IPS DF 4.7 (cell line): Measurements from ENCODE around the gene ADIPOR2.

Experiments used
- DNase-seq: peaks from one replicate; pipeline ENCODE4 v3.0.0-alpha.2; 2013; ENCODE audit warnings: low spot score; ENCODE audit errors: extremely low read depth

The ADIPOR2 gene, protein sequence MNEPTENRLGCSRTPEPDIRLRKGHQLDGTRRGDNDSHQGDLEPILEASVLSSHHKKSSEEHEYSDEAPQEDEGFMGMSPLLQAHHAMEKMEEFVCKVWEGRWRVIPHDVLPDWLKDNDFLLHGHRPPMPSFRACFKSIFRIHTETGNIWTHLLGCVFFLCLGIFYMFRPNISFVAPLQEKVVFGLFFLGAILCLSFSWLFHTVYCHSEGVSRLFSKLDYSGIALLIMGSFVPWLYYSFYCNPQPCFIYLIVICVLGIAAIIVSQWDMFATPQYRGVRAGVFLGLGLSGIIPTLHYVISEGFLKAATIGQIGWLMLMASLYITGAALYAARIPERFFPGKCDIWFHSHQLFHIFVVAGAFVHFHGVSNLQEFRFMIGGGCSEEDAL

DNA sequence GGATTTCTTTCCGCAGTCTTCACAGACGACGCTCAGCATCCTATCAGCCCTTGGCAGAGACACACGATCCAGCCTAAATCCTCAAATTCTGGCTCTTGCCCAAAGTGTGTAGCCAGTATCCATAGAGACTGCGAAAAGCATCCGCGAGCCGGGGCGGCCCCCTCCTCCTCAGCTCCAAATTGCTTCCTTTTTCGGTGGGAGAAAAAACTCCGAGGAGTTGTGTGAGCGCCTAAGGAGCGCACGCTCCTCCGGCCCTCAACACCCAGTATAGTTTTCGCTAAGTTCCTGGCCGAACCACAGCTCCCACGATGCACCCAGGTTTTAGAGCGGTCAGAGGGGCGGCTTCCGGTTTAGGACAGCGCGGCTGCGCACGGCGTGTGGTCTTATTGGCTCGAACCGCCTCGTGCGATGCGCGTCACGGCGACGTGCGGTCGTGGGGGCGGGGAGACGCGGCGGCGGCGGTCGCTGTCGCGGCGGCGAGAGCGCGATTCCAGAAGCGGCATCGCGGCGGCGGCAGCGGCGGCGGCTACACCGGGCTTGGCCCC, at the start of gene ADIPOR2:
TSS of gene ADIPOR2 (plus strand) at position 493 of the 545 bp plus-strand sequence. CDS start 63,274 bp downstream, outside the sequence.
- DNase-seq, result peak; percentile 91

DNA sequence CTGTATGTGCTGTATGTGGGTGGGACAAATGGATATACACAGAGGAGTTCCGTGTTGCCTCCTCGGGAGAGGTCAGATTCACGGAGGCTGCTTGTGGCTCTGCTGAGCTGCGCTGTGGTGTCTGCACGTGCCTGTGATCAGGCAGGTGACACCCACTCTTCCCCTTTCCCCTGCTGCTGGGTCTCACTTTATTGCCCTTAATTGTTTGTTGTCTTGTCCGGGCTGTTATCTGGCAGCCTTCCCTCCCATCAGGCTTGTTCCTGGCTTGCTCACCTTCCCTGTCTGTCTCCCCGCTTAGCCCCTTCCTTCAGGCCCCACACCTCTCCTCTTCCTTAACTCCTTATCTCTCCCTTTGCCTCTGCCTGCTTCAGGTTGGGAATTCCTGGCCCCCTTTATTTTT, 48.4 kb upstream of the ADIPOR2 start:
- no peak for DNase-seq

DNA sequence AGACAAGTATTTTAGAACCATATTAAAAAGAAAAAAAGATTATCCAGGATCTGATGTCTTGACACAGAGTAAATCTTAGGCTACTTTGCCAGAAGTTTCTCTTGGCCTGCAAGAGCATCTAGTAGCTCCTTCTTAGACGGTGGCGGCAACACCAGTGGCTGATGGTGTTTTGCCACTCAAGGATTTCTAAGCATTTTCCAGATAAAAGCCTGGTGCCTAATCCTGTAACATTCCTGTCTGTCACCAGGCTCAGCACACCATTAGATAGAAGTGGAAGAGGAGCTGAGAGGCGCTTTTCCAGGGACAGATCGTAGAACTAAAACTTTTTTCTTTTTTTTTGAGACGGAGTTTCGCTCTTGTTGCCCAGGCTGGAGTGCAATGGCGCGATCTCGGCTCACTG, 47.8 kb upstream of the ADIPOR2 start:
- DNase-seq, result no peak

DNA sequence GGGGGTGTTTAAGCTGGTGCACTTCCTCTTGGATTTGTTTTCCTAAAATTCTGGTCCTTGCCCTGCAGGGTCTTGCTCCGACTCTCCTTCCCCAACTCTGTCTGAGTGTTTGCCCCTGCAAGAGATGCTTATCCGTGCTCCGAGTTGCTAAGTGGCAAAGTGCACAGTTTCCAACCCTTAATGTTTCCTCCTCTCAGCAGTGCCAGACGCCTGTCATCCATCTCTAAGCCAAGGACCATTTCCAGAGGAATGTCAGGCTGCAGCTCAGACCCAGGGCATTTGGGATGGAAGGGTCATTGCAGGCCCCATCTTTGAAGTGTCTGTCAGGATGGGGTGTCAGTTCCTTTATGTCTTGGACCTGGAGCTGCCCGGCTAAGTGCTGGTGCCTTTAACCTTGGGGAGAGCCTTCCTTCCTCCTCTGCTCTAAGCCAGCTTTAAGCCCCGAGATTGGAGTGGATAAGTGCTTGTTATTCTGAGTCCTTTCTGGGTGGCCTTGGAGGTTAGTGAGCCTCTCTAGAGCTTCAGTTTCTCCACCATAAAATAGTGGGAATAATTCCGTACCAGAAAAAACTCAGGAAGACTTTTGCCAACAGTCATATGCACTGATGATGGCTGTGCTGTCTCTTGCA, 46.9 kb upstream of the ADIPOR2 start:
- DNase-seq, result no peak

DNA sequence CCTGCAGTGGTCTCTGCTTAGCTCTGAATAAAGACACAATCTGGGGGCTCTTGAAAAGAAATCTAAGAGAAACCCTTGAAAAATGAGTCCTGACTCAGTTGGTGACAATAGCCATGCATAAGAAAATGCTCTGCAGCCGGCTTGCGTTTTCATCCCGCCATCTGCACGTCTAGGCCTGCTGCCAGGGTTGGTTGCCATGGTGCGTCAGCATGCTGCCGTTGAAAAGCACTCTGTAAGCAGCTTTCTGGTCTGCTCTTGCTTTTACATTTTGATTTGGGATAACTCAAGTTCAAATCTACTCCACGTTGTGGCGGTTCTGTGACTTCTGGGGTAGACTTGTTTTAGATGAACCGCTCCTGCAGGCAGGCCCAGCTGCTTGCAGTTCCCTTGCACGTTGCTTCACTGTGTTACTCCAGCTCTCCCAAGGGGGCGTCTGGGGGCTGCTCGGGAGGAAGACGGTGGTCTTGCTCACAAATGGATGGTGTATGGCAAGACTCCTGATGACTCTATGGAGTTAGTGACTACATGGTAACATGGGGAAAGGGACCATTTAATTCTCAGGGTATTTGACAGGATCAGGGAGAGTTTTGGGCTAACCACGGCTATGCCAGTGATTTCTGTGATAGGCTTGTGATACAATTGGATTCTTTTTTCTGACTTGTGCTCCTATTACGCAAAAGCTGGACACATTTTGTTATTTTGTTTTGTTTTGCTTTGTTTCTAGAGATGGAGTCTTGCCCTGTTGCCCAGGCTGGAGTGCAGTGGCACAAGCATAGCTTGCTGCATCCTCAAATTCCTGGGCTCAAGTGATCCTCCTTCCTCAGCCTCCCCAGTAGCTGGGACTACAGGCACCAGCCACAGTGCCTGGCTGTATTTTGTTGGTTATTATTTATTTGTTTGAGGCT, 46.1 kb upstream of the ADIPOR2 start:
- no peak for DNase-seq

DNA sequence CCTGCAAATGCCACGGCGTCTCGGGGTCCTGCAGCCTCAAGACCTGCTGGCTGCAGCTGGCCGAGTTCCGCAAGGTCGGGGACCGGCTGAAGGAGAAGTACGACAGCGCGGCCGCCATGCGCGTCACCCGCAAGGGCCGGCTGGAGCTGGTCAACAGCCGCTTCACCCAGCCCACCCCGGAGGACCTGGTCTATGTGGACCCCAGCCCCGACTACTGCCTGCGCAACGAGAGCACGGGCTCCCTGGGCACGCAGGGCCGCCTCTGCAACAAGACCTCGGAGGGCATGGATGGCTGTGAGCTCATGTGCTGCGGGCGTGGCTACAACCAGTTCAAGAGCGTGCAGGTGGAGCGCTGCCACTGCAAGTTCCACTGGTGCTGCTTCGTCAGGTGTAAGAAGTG, 45.1 kb upstream of the ADIPOR2 start:
- DNase-seq, result no peak

DNA sequence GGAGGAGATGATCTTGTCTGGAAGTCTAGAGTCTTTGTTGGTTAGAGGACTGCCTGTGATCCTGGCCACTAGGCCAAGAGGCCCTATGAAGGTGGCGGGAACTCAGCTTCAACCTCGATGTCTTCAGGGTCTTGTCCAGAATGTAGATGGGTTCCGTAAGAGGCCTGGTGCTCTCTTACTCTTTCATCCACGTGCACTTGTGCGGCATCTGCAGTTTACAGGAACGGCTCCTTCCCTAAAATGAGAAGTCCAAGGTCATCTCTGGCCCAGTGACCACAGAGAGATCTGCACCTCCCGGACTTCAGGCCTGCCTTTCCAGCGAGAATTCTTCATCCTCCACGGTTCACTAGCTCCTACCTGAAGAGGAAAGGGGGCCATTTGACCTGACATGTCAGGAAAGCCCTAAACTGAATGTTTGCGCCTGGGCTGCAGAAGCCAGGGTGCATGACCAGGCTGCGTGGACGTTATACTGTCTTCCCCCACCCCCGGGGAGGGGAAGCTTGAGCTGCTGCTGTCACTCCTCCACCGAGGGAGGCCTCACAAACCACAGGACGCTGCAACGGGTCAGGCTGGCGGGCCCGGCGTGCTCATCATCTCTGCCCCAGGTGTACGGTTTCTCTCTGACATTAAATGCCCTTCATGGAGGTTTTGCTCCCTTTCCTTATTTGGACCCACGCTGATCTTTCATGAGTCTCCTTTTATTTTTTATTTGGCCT, 44.1 kb upstream of the ADIPOR2 start:
- no peak for DNase-seq

DNA sequence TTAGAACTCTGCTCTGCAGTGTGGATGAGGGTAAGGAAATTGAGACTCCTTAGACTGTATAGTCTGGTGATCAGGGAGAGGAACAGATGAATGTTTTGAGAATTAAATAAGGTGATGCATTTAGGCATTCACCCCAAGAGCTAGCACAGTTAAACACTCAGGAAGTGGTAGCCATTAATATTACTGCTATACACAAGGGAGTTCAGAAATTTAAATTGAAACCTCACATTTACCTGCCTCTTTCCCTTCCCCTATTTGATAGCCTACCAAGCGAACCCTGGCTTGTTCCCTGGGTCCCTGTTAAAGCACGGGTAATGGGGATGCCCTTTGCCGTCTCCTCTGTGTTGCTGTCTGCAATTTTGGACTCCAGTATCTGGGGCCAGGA, 43.6 kb upstream of the ADIPOR2 start:
- no peak for DNase-seq

DNA sequence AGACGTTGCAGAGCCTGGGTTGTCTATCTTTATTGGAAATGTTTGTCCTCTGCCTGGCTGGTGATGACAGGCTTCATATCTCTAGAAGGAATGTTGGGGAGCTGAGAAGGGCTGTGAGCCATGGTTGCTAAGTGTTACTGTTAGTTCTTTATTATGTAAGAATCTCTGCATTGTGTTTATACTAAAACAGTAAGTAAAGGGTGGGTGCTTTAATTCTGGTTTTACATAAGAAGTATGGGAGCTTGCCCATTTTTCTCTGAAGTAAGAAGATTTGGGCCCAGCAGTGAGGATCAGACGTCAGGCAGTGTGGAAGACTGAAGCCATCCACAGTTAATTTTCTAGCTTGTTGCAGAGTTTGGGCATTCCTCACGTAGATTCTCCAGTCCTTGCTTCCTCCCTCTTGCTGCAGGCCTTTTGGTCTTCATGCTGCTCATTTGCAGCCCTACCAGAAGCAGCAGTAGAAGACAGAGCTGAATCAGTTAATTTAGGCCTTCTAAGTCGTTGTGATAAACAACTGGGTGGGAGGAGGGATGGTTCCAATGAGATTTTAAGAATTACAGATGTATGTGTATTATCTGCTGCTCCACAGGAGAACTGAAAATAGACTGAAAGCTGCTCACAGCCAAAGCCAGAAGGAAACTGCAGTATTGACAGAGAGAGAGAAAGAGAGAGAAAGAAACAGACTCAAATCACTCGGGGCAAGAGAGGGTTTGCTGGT, 40.5 kb upstream of the ADIPOR2 start:
- DNase-seq, result no peak

DNA sequence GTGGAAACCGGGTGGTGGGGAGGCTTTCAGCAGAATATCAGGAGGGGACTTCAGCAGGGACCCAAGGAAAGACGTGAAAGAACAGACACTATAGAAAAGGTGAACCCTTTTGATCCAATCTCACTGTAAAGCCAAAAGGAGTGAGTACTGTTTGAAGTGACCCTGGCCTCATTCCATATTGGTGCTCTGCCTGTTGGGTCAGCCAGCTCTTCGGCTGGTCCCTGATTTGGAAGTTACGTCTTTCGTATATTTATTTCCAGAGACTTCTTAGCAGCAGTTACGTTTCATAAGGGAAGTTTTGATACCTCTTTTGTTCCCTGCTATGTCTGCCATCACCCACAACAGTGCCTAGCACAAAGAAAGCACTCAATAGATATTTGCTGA, 39.9 kb upstream of the ADIPOR2 start:
- no peak for DNase-seq

DNA sequence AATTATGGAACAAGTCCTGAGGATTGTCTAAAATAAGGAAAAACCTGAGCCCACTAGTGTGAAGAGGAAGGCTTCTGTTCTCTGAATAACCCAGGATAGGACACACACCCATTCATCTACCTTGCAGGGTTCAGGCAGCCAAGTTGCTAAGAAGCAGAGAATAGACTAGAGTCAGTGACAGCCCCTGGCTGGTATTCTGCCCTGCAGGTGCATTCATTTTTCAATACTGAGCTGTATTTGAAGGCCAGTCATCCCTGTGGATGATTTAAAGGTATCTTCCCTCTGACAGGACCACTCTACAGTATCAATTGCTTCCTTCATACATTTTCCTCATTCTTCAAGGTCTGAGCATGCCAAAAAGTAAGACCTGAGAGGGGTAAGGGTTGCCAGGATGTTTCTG, 38.9 kb upstream of the ADIPOR2 start:
- no peak for DNase-seq

DNA sequence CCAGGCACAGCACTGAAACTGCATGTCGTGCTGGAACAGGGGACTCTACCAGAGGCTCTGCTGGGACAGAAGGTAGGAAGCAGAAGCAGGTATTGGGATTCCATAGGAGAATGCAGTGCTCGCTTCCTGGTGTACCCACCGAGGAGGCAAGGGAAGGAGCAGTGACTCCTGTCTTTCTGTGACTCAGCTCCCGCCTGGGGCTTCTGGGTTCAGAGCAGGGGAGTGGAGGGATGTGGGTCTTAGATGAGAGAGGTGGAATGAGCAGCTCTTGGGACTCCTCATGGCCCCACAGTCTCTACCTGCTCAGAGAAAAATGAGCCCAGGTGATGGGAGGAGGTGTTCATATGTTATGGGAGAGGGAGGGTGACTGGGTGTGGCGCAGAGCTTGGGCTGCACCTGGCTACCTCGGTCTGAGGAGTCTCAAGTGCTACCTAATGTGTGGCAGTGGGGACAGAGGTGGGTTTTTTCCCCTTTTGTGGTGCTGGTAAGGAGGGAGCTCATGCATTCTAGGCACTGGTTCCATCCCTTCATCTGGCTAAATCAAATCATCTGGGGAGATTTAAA, 35.6 kb upstream of the ADIPOR2 start:
- no peak for DNase-seq

DNA sequence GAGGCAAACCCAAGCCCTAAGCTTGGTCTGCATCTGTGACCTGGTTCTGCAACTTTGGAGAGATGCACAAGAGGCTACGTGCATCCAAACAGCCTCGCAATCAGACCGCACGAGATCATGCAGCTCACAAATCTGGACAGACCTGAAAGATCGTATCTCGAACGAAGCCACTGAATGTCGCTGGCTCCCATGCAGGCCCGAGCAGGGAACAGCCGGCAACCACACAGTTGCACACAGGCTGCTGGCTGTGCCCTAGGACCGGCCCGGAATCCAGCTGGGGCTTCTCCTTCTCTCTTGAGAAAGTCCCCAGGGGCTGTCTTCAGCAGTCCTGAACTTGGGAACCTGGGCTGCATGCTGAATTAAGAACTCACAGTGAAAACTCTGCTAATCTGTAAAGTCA, 34.0 kb upstream of the ADIPOR2 start:
- no peak for DNase-seq

DNA sequence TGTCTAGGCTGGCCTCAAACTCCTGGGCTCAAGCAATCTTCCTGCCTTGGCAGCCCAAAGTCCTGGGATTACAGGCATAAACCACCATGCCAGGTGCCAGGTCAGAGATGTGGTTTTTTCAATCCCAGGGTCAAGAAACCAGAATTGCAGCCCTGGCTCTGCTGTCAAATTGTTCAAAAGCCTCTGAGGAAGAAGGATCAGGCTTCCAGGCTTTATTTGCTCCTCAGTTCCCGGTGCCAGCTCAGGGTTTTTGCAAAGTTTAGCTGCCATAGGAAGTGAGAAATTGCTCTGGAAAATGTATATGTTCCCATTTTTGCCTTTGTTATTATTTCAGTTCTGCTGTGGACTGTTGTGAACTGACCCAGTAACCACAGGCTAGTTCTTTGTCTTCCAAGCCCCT, 33.2 kb upstream of the ADIPOR2 start:
- DNase-seq, result no peak

DNA sequence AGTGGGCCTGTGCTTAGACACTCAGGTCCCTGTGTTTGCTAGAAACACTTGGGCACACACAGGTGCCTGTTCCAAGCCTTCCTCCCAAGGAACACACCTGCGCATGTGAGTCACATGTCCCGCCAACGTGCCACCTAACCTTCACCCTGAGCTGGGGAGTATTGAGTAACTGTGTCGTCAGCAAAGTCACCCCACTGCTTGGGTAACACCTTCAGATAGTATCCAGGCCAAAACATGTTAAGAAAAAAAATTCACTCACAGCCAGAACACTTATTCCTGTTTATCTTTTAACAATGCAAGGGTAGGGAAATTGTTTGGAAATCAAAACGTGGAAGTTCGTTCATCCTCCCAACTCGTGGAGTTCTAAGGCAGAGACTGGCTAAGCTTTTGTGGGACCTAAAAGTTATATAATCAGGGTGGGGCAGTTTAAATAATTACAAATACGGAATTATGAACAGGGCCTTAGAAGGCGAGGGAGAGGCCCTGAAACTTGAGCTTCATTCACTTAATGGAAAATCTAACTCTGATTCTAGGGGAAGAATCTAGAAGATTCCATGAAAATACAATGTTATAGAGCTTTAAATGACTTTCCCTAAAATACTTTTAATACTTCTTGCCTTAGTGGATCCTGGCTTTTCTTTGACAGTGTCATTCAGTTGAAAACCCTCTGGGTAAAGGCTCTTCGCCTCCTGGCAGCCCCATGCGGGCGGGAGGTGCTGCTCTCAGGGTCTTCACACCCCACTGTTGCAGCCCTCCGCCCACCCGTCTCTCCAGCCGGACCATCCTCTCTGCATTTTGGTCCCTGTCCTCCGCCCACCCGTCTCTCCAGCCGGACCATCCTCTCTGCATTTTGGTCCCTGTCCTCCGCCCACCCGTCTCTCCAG, 30.3 kb upstream of the ADIPOR2 start:
- DNase-seq, result no peak

DNA sequence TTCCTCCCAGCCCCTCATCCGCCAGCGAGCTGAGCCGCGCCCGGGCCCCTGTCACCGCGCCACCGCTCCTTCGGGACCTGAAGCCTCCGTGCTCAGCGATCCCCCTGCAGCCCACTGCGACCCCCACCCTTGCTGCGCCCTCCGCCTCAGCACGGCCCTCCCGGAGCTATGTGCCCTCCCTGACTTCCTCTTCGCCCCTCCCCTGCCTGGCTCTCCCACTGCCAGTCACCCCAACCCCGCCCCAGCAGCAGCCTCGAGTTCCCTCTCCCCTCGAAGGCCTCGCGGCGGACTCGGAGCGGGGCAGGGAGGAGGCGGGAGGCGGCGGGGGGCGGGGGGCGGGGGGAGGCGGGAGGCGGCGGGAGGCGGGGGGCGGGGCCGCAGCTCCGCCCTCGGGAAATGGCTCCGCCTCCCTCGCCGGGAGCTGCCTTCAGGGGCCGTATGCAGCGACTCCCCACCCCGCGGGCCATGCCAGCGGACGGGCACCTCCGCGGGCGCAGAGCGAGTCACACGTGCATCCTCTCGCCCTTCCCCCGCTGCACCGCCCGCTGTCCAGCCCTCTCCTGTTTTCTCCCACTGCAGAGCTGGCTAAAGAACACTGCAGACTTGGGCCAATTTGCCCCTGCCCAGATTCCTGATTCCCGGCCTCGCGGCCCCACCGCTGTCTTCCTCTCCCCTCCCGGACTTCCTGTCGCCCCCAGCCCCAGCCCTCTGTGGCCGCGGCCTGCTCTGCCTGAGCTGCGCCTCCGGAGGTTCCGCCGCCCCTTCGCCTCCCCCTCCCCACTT, 29.1 kb upstream of the ADIPOR2 start:
- DNase-seq, result no peak

DNA sequence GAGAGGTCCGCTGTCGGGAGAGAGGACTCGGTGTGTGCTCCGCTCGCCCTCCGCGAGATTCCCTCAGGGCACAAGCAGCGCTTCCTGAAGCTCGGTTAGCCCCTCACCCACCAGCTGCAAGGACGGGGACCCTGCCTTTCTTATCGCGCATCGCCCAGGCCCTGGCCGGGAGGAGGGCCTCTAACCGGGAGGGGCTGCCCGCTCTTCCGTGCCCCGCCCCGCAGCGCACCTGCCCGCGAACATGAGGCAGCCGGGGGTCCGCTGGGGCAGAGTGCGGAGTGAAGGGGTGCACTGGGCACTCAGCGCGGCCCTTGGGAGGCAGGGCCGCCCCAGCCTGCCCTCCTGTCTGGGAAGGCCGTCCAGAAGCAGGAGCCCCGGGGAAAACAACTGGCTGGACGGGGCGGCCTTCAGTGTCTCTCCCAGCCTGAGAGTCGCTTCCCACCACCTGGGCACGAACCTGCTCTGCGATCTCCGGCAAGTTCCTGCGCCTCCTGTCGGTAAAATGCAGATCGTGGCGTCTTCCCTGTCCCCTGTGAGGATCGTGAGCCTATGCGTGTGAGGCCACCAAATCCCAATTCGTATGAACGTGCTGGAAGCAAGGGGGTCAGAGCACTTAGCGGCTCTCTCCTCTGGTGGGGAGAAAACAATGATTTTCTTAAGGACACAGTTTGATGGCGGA, 28.0 kb upstream of the ADIPOR2 start:
- DNase-seq, result peak; percentile 94
